ENCODE results near the gene ARMCX1. TPM values are rescaled to one million over a fixed set of nuclear protein-coding genes. Genes with fewer than 3 reads are reported as not detected.
A peak's percentile ranks its signal among the peaks of the same experiment; 100 is the strongest.
"Not testable (repeated sequence)": the region's sequence is repeated elsewhere in the genome, so short reads cannot be mapped to it uniquely, and the experiment has no call there.

ARMCX1 gene
- total RNA-seq, 4 donors from 2014 or later, result 25.6 to 49.2 (median 34.5) TPM

DNA sequence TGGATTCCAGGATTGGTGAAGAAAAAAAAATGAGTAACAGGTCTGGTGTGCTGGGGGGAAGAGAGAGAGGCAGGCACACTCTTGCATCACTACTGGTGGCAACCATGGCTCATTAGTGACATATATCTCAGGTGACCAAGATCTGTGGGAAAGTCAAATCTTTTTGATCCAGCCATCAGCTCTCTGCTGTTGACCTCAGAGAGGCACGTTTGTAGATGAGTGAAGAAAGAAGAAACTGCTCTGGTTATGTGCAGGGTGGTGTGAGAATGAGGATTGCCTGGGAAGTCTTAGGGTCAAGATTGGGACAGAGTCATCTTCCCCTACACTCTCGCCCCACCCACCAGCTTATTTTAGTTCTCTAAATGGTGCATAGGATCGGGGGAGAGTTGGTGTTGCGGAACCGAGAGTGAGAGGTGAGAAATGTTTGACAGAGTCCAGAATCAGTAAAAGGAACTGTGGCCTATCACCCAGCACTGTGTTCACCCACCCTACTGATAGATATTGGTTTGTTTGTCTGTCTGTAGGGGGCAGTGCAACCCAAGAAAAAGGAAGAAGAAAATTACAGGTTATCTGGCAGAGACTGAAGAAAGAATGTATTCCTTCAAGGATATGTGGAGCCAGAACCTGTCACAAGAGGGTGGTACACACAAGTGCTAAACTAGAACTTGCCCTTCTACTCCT lies 45.5 kb downstream of the ARMCX1 start:
- Histone ChIP-seq H3K27me3 (peaks cover 15% of the 10 kb centered on the region), H3K9me3 (no peaks in the 10 kb centered on the region), H3K36me3 (no peaks in the 10 kb centered on the region), H3K4me1 (no peaks in the 10 kb centered on the region), H3K4me3 (no peak overlapping the region), H3K27ac (no peak overlapping the region)
- TF ChIP-seq EP300 (IDR thresholded peaks at IDR 0.05), result no peak
- TF ChIP-seq POLR2A (IDR thresholded peaks at IDR 0.05), result no peak
- TF ChIP-seq, protein P1, sequence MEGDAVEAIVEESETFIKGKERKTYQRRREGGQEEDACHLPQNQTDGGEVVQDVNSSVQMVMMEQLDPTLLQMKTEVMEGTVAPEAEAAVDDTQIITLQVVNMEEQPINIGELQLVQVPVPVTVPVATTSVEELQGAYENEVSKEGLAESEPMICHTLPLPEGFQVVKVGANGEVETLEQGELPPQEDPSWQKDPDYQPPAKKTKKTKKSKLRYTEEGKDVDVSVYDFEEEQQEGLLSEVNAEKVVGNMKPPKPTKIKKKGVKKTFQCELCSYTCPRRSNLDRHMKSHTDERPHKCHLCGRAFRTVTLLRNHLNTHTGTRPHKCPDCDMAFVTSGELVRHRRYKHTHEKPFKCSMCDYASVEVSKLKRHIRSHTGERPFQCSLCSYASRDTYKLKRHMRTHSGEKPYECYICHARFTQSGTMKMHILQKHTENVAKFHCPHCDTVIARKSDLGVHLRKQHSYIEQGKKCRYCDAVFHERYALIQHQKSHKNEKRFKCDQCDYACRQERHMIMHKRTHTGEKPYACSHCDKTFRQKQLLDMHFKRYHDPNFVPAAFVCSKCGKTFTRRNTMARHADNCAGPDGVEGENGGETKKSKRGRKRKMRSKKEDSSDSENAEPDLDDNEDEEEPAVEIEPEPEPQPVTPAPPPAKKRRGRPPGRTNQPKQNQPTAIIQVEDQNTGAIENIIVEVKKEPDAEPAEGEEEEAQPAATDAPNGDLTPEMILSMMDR (IDR thresholded peaks at IDR 0.05), result peak; percentile 17 to 68 (median 64)
- 0 to 10% methylated on average over 2 to 5 of the region's 5 CpGs for WGBS, 2 donors (ENCODE audit: low coverage in 1 of 2)
- peak; percentile 69 for ATAC-seq

DNA sequence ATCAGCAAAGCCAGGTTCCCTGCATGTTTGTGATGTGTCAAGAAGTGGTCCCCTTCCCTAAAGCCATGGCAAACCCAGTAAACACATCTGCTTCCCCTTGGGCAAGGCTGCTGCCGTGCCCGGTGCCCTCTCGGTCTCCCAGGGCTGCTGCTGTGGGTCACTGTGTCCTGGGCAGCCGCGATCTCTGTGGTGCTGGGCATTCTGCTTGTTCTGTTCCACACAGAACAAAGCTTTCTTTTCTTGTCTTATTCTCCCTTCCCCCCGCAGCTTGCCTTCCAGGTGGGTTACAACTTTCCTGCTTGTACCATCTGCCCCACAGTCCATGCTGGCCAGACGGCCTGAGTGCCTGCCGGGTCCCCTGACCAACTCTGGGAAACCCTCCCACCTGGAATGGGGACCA lies 49.2 kb downstream of the ARMCX1 start:
- not testable (repeated sequence) for ATAC-seq, H3K4me1 ChIP-seq, H3K27me3 ChIP-seq, H3K4me3 ChIP-seq, H3K27ac ChIP-seq, H3K9me3 ChIP-seq, H3K36me3 ChIP-seq
- no CpG with 5 or more reads among the region's 8 CpGs for WGBS, 2 donors (ENCODE audit: low coverage in 1 of 2)

DNA sequence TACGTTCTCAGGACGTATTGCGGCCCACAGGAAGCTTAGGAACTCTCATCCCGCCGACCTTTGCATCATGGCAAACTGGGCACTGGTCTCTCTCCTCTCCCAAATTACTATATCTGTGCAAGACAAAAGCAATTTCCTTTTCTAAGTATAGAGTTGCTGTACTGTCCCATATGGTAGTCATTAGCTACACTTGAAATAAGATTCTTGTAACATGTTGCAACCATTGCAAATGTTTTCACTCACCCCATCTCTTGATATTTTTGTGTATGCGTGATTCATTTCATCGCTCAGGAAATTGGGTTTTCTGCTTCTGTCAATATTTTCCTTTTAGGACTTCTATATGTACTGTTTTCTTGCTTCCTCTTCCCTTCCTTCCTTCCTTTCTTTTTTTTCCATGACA lies 51.7 kb downstream of the ARMCX1 start:
- Histone ChIP-seq H3K27ac (no peak overlapping the region), H3K4me3 (no peak overlapping the region), H3K9me3 (no peaks in the 10 kb centered on the region), H3K4me1 (no peaks in the 10 kb centered on the region), H3K27me3 (no peaks in the 10 kb centered on the region), H3K36me3 (no peaks in the 10 kb centered on the region)
- TF ChIP-seq POLR2A (IDR thresholded peaks at IDR 0.05) (no peak), EP300 (IDR thresholded peaks at IDR 0.05) (no peak), POLR2AphosphoS5 (IDR thresholded peaks at IDR 0.05) (no peak)
- TF ChIP-seq, protein P1 (IDR thresholded peaks at IDR 0.05), result no peak
- ATAC-seq, result no peak
- 44 to 77% methylated on average over 2 of the region's 7 CpGs for WGBS, 2 donors (ENCODE audit: low coverage in 1 of 2)

Other genes with a start within 250 kb of the ARMCX1 start
- 1 to 10 TPM; 1.5 to 7.1 (median 5.3) TPM for gene TIMM8A, start 201.8 kb upstream of the ARMCX1 start, total RNA-seq
- gene BTK, start 164.4 kb upstream of the ARMCX1 start, total RNA-seq, result 10 to 100 TPM in 1 of 4 donors, 1 to 10 TPM in 3; 2.2 to 14.8 (median 4.5) TPM
- gene RPL36A, start 159.5 kb upstream of the ARMCX1 start, total RNA-seq, result 1,000 to 10,000 TPM in 3 of 4 donors, 100 to 1,000 TPM in 1; 629 to 1,573 (median 1,208) TPM
- gene GLA, start 142.6 kb upstream of the ARMCX1 start, total RNA-seq, result 10 to 100 TPM in 3 of 4 donors, 1 to 10 TPM in 1; 9.2 to 22.0 (median 16.1) TPM
- gene HNRNPH2, start 142.3 kb upstream of the ARMCX1 start, total RNA-seq, result 10 to 100 TPM; 38.8 to 66.6 (median 62.1) TPM
- gene ARMCX4, start 65.1 kb upstream of the ARMCX1 start, total RNA-seq, result 10 to 100 TPM in 1 of 4 donors, 1 to 10 TPM in 3; 1.8 to 21.9 (median 8.1) TPM
- 10 to 100 TPM; 10.1 to 33.7 (median 18.6) TPM for gene ARMCX6, start 67.5 kb downstream of the ARMCX1 start, total RNA-seq
- gene ARMCX3, start 72.6 kb downstream of the ARMCX1 start, total RNA-seq, result 10 to 100 TPM; 52.5 to 60.1 (median 57.8) TPM
- gene ARMCX2, start 109.3 kb downstream of the ARMCX1 start, total RNA-seq, result 10 to 100 TPM; 33.7 to 45.4 (median 42.8) TPM

Measured in gastroesophageal sphincter (tissue), 4 donors.